NAMALWA (cell line): ENCODE data around the gene ZNF365.
"Not testable (repeated sequence)": the region's sequence is repeated elsewhere in the genome, so short reads cannot be mapped to it uniquely, and the experiment has no call there.

ENCODE experiments used
- DNase-seq: peaks from one replicate; pipeline ENCODE4 v3.0.0-alpha.2; 2015; ENCODE audit warnings: low spot score

ZNF365 gene, protein sequence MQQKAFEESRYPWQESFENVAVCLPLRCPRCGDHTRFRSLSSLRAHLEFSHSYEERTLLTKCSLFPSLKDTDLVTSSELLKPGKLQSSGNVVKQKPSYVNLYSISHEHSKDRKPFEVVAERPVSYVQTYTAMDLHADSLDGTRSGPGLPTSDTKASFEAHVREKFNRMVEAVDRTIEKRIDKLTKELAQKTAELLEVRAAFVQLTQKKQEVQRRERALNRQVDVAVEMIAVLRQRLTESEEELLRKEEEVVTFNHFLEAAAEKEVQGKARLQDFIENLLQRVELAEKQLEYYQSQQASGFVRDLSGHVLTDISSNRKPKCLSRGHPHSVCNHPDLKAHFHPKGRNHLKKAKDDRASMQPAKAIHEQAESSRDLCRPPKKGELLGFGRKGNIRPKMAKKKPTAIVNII

GRCh38 chr10:62373995-62374861 is at the start of gene ZNF365:
ZNF365 (plus strand) TSS chr10:62374369; CDS start chr10:62376194, 1,825 bp downstream.
- no peak for DNase-seq

DNA sequence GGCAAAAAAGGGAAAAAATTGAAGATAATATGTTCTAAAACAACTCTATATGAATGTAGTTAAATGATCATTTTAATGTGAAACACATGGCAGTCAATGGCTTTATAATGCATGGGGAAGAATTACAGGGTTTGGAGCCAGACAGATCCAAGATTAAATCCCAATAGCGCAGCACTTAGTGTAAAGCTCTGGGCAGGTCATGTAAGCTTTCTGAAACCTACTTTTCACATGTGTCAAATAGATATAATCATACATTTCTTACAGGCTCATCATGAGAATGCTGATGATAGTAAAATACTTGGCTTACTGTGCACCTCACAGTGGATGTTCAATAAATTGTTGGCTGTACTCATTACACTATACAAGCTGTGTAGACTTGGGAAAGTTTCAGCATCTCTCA is 48.0 kb upstream of the ZNF365 start:
- DNase-seq = no peak

- no peak for DNase-seq
Measured at GRCh38 chr10:62327885-62328284, 46.3 kb upstream of the ZNF365 start.

DNA sequence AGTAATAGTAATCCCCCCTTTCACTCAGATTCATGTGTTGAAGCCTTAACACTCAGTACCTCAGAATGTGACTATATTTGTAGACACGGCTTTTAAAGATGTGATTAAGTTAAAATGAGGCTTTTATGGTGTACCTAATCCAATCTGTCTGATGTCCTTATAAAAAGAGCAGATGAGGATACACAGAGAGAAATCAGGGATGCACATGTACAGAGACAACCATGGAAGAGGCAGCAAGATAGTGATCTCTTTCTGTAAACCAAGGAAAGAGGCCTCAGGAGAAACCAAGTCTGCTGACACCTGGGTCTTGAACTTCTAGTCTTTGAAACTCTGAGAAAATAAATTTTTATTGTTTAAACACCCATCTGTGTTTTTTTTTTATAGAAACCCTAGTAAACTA is 44.0 kb upstream of the ZNF365 start:
- no peak for DNase-seq

DNA sequence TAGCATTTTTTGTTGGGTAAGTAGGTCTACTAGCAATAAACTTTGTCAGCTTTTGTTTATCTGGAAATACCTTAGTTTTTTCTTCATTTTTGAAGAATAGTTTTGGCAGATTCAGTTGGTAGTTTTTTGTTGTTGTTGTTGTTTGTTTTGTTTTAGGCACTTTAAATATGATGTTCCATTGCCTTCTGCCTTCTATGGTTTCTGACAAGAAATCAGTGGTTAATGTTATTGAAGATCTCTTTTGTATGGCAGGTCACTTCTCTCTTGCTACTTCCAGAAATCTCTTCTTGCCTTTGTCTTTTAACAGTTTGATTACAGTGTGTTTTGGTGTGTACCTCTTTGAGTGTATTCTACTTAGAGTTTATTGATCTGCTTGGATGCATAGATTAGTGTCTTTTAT is 41.8 kb upstream of the ZNF365 start:
- DNase-seq = no peak

GRCh38 chr10:62333135-62333889 is 40.9 kb upstream of the ZNF365 start:
- DNase-seq = peak; percentile 10

GRCh38 chr10:62333988-62334682 is 40.0 kb upstream of the ZNF365 start:
- peak; percentile 14 for DNase-seq

DNA sequence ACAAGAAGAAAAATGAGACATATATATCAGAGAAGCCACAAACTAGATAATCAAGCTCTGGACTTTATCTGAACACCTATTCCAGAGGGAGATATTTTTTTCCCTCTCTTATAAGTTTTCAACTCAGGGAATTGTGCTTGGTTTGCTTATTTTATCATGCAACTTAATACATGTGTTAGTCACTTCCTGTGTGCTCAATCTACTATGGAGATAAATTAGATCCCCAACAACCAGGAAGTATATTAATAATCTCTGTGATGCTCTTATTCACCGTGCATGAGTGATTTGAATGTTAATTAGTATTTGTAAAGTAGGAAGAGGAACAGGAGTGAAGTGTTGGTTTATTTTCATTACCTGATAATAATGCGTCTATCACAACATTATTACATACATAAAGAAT is 38.8 kb upstream of the ZNF365 start:
- peak; percentile 9 for DNase-seq

DNA sequence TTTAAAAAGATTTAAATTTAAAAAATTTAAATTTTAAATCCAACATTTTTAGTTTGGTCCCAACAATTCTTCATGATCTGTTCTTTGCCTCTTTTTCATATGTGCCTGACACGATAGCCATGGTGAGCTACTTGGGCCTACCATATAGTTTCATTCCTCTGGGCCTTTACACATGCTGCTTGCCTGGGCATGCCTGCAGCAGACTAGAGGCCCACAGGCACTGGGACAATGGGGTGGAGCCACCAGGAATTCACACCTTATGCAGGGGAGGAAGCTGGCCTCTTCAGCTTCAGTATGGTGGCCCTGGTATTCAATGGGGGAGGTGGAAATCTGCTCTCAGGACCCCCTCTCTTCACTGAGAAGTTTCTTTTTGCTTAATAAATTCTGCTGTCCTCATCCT is 37.8 kb upstream of the ZNF365 start:
- no peak for DNase-seq

- DNase-seq = peak; percentile 30
Measured at GRCh38 chr10:62341419-62341818, 32.8 kb upstream of the ZNF365 start.

GRCh38 chr10:62343000-62343399 is 31.2 kb upstream of the ZNF365 start:
- DNase-seq = no peak

DNA sequence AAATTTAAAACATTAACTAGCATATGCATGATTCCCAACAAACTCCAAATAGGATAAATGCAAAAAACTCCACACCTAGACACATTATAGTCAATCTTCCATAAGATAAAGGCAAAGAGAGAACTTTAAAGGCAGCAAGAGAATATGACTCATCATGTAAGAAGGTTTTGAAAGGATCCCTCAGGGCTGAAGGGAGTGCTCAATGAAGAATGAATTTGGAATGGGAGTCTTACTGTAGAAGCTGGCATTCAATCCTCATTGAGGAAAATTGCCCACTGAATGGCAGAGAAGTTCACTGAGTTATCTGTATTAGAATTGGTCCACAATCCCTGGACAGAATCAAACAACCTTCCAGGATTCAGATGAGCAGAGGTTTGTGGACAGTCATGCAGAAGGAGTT is 26.1 kb upstream of the ZNF365 start:
- DNase-seq = no peak

- DNase-seq = no peak
Measured at GRCh38 chr10:62352356-62352970, 21.7 kb upstream of the ZNF365 start.

- no peak for DNase-seq
Measured at GRCh38 chr10:62354916-62355315, 19.3 kb upstream of the ZNF365 start.

GRCh38 chr10:62356447-62356846 is 17.7 kb upstream of the ZNF365 start:
- no peak for DNase-seq

GRCh38 chr10:62358151-62358550 is 16.0 kb upstream of the ZNF365 start:
- not testable (repeated sequence) for DNase-seq

DNA sequence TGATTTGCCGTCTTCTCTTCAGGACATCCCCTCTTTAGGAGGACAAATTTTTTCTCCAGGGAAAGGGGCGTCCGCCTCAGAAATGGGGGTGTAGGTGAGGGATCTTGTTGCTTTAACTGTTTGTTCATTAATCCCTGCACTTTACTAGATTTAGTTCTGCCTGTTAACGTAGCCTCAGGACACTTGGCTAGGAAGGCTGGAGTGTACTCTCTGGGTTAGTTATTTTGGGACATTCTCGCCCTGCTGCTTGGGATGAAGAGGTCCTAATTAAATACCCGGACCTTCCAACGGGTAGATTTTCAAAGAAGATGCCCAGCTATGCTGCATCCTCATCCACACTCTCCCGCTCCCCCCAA is 552 bp upstream of the ZNF365 start:
- DNase-seq = no peak

GRCh38 chr10:62374862-62375710 is 917 bp downstream of the ZNF365 start:
- no peak for DNase-seq

GRCh38 chr10:62376071-62377025 is 2.2 kb downstream of the ZNF365 start:
- no peak for DNase-seq
